Stimulated activated effector memory CD8-positive, alpha-beta T cell treated with anti-CD3 and anti-CD28 coated beads, Interleukin-12 subunit alpha, Interleukin-12 subunit beta, amount 100 ng/mL, for 72 hours (primary cell): Measurements from ENCODE around the gene DENND1A.
A peak's percentile ranks its signal among the peaks of the same experiment; 100 is the strongest.

Source experiments
- ATAC-seq: fragments of 150-1000 bp; cut with Tn5 transposase; 2 replicates; pipeline ENCODE4 v1.10.0; 2021
- DNase-seq, 2 donors: peaks; one replicate each; pipeline ENCODE4 v3.0.0; 2021 to 2022; ENCODE audit warnings: low spot score in 2 of 2
- H3K27ac Mint-ChIP-seq: one replicate; pipeline ENCODE4 v1.8.0; 2022; ENCODE audit warnings: mild to moderate bottlenecking, mixed read lengths
- H3K36me3 Mint-ChIP-seq: one replicate; pipeline ENCODE4 v1.8.0; 2022; ENCODE audit warnings: mild to moderate bottlenecking, mixed read lengths
- H3K4me1 Mint-ChIP-seq: one replicate; pipeline ENCODE4 v1.8.0; 2022; ENCODE audit warnings: mixed read lengths
- H3K4me3 Mint-ChIP-seq: one replicate; pipeline ENCODE4 v1.8.0; 2022; ENCODE audit warnings: mild to moderate bottlenecking, mixed read lengths
- H3K9me3 Mint-ChIP-seq: one replicate; pipeline ENCODE4 v1.8.0; 2022; ENCODE audit warnings: mixed read lengths

The DENND1A gene

GRCh38 chr9:123542435-123543225 lies 387.3 kb downstream of the DENND1A start:
- DNase-seq (no peak), ATAC-seq (no peak)
- no peaks in the 10 kb centered on the region for H3K36me3 Mint-ChIP-seq
- H3K27ac Mint-ChIP-seq, result no peak overlapping the region
- no peaks in the 10 kb centered on the region for H3K9me3 Mint-ChIP-seq
- H3K4me3 Mint-ChIP-seq, result no peak overlapping the region
- H3K4me1 Mint-ChIP-seq, result peaks cover 4% of the 10 kb centered on the region

- ATAC-seq, result no peak
- H3K4me3 Mint-ChIP-seq, result no peak overlapping the region
- H3K36me3 Mint-ChIP-seq, result no peaks in the 10 kb centered on the region
- DNase-seq, result no peak
- no peaks in the 10 kb centered on the region for H3K9me3 Mint-ChIP-seq
- H3K27ac Mint-ChIP-seq, result no peak overlapping the region
- H3K4me1 Mint-ChIP-seq, result peaks cover 11% of the 10 kb centered on the region
Measured at GRCh38 chr9:123541411-123541810, 388.5 kb downstream of the DENND1A start.

GRCh38 chr9:123540457-123540856 lies 389.5 kb downstream of the DENND1A start:
- Mint-ChIP-seq H3K4me3 (no peak overlapping the region), H3K9me3 (no peaks in the 10 kb centered on the region), H3K4me1 (peaks cover 13% of the 10 kb centered on the region), H3K27ac (no peak overlapping the region), H3K36me3 (no peaks in the 10 kb centered on the region)
- no peak for ATAC-seq
- no peak for DNase-seq

GRCh38 chr9:123537809-123538208 lies 392.1 kb downstream of the DENND1A start:
- no peaks in the 10 kb centered on the region for H3K36me3 Mint-ChIP-seq
- DNase-seq (no peak), ATAC-seq (no peak)
- no peak overlapping the region for H3K4me3 Mint-ChIP-seq
- peaks cover 6% of the 10 kb centered on the region for H3K9me3 Mint-ChIP-seq
- no peak overlapping the region for H3K27ac Mint-ChIP-seq
- peaks cover 13% of the 10 kb centered on the region for H3K4me1 Mint-ChIP-seq

- Mint-ChIP-seq H3K27ac (peak overlapping the region; percentile 21), H3K4me1 (peaks cover 10% of the 10 kb centered on the region), H3K9me3 (peaks cover 7% of the 10 kb centered on the region), H3K4me3 (peak overlapping the region; percentile 12), H3K36me3 (no peaks in the 10 kb centered on the region)
- DNase-seq, result no peak
- ATAC-seq, result peak; percentile 37
Measured at GRCh38 chr9:123536455-123536868, 393.5 kb downstream of the DENND1A start.

GRCh38 chr9:123534336-123534735 lies 395.6 kb downstream of the DENND1A start:
- ATAC-seq (no peak), DNase-seq (no peak)
- H3K36me3 Mint-ChIP-seq, result no peaks in the 10 kb centered on the region
- peaks cover 17% of the 10 kb centered on the region for H3K9me3 Mint-ChIP-seq
- no peak overlapping the region for H3K4me3 Mint-ChIP-seq
- H3K4me1 Mint-ChIP-seq, result peaks cover 10% of the 10 kb centered on the region
- no peak overlapping the region for H3K27ac Mint-ChIP-seq

- H3K4me1 Mint-ChIP-seq, result no peaks in the 10 kb centered on the region
- H3K4me3 Mint-ChIP-seq, result no peak overlapping the region
- H3K36me3 Mint-ChIP-seq, result no peaks in the 10 kb centered on the region
- H3K27ac Mint-ChIP-seq, result no peak overlapping the region
- DNase-seq (no peak), ATAC-seq (no peak)
- H3K9me3 Mint-ChIP-seq, result peaks cover 17% of the 10 kb centered on the region
Measured at GRCh38 chr9:123530244-123530643, 399.7 kb downstream of the DENND1A start.

- Mint-ChIP-seq H3K4me3 (no peak overlapping the region), H3K27ac (no peak overlapping the region)
- no peak for ATAC-seq
Measured at GRCh38 chr9:123528501-123528900, 401.4 kb downstream of the DENND1A start.

GRCh38 chr9:123527981-123528380 lies 401.9 kb downstream of the DENND1A start:
- DNase-seq (no peak), ATAC-seq (no peak)
- H3K4me1 Mint-ChIP-seq, result no peaks in the 10 kb centered on the region
- H3K4me3 Mint-ChIP-seq, result no peak overlapping the region
- no peak overlapping the region for H3K27ac Mint-ChIP-seq
- no peaks in the 10 kb centered on the region for H3K36me3 Mint-ChIP-seq
- H3K9me3 Mint-ChIP-seq, result peaks cover 11% of the 10 kb centered on the region

More at GRCh38 chr9:123528501-123528900, 401.4 kb downstream of the DENND1A start:
- Mint-ChIP-seq H3K4me1 (no peaks in the 10 kb centered on the region), H3K36me3 (no peaks in the 10 kb centered on the region), H3K9me3 (peaks cover 11% of the 10 kb centered on the region)
- DNase-seq, result no peak

- no peak overlapping the region for H3K4me3 Mint-ChIP-seq
- no peaks in the 10 kb centered on the region for H3K4me1 Mint-ChIP-seq
- H3K9me3 Mint-ChIP-seq, result peaks cover 6% of the 10 kb centered on the region
- ATAC-seq (no peak), DNase-seq (no peak)
- no peaks in the 10 kb centered on the region for H3K36me3 Mint-ChIP-seq
- H3K27ac Mint-ChIP-seq, result no peak overlapping the region
Measured at GRCh38 chr9:123525957-123526356, 404.0 kb downstream of the DENND1A start.

GRCh38 chr9:123525424-123525823 lies 404.5 kb downstream of the DENND1A start:
- H3K4me3 Mint-ChIP-seq, result no peak overlapping the region
- DNase-seq, result no peak
- no peaks in the 10 kb centered on the region for H3K4me1 Mint-ChIP-seq
- no peaks in the 10 kb centered on the region for H3K36me3 Mint-ChIP-seq
- H3K9me3 Mint-ChIP-seq, result peaks cover 6% of the 10 kb centered on the region
- ATAC-seq, result no peak
- H3K27ac Mint-ChIP-seq, result no peak overlapping the region

- Mint-ChIP-seq H3K4me1 (no peaks in the 10 kb centered on the region), H3K9me3 (peaks cover 2% of the 10 kb centered on the region), H3K36me3 (no peaks in the 10 kb centered on the region), H3K4me3 (no peak overlapping the region), H3K27ac (no peak overlapping the region)
- DNase-seq (no peak), ATAC-seq (no peak)
Measured at GRCh38 chr9:123524866-123525265, 405.1 kb downstream of the DENND1A start.

- no peak for ATAC-seq
- no peak overlapping the region for H3K4me3 Mint-ChIP-seq
- no peak for DNase-seq
- H3K4me1 Mint-ChIP-seq, result no peaks in the 10 kb centered on the region
- H3K27ac Mint-ChIP-seq, result no peak overlapping the region
- no peaks in the 10 kb centered on the region for H3K9me3 Mint-ChIP-seq
- H3K36me3 Mint-ChIP-seq, result no peaks in the 10 kb centered on the region
Measured at GRCh38 chr9:123523845-123524244, 406.1 kb downstream of the DENND1A start.

GRCh38 chr9:123523001-123523400 lies 406.9 kb downstream of the DENND1A start:
- Mint-ChIP-seq H3K4me1 (no peaks in the 10 kb centered on the region), H3K36me3 (no peaks in the 10 kb centered on the region), H3K4me3 (no peak overlapping the region), H3K9me3 (no peaks in the 10 kb centered on the region), H3K27ac (no peak overlapping the region)
- no peak for ATAC-seq
- no peak for DNase-seq

- H3K4me1 Mint-ChIP-seq, result no peaks in the 10 kb centered on the region
- H3K36me3 Mint-ChIP-seq, result no peaks in the 10 kb centered on the region
- ATAC-seq (no peak), DNase-seq (no peak)
- no peak overlapping the region for H3K27ac Mint-ChIP-seq
- H3K4me3 Mint-ChIP-seq, result no peak overlapping the region
- no peaks in the 10 kb centered on the region for H3K9me3 Mint-ChIP-seq
Measured at GRCh38 chr9:123522251-123522650, 407.7 kb downstream of the DENND1A start.

GRCh38 chr9:123518338-123518737 lies 411.6 kb downstream of the DENND1A start:
- DNase-seq (no peak), ATAC-seq (no peak)
- Mint-ChIP-seq H3K4me1 (peaks cover 6% of the 10 kb centered on the region), H3K4me3 (no peak overlapping the region), H3K9me3 (no peaks in the 10 kb centered on the region), H3K27ac (peak overlapping the region; percentile 27), H3K36me3 (no peaks in the 10 kb centered on the region)
